Heart left ventricle (tissue), 13 donors: ENCODE data around the gene HVCN1.

Experiments used
- CTCF ChIP-seq, 12 donors: fragments of 200-600 bp; sonication (generic) in 4 of 12; IDR thresholded peaks; one replicate each; pipeline versions ENCODE4 v1.5.0 to v1.8.0; 2018 to 2022; ENCODE audit warnings: antibody characterized with exemption in 12 of 12, mild to moderate bottlenecking in 5 of 12
- POLR2A ChIP-seq, 2 donors: fragments of 450-650 bp; IDR thresholded peaks; one replicate each; pipeline ENCODE4 v1.6.1; 2017; ENCODE audit warnings: antibody characterized with exemption in 2 of 2, mild to moderate bottlenecking in 2 of 2, moderate library complexity in 2 of 2
- donor health status: ischemic (EF 13 %, LVEDD 7.1; RV severe dilation, severe dysfunction).
- donor health status: DM: no; HTN: yes; CAD: no.
- donor health status: DM: no; HTN: no; CAD: no.
- donor health status: ischemic (EF 25% LVEDD 6.9; RV normal size, moderate dysfunction).
- donor health status: ischemic (EF 25% LVEDD 5.7; RV mildly dilated, moderate dysfunction).
- donor health status: ischemic (EF 35%, LVEDD 5.7; RV mildly dilated, moderate dysfunction).
- donor health status: nonischemic (EF 11% LVEDD 7.7; RV severe dilation, severe dysfunction).
- donor health status: DM: yes; HTN: yes; CAD: no.
- donor health status: PGD.
- donor health status: ischemic (EF 29% LVEDD 5.4; RV normal size, mild dysfunction).
- donor health status: nonischemic (EF 23%, LVEDD 6.1; RV moderate dilation, normal function).

- TF ChIP-seq CTCF (IDR thresholded peaks at IDR 0.05): no peak
- TF ChIP-seq POLR2A (IDR thresholded peaks at IDR 0.05): no peak
Observed at GRCh38 chr12:110615171-110615570, 73.7 kb downstream of the HVCN1 start.
